ENCODE results near the gene DLAT. TPM values are rescaled to one million over a fixed set of nuclear protein-coding genes. Genes with fewer than 3 reads are reported as not detected.

Gene DLAT
- total RNA-seq, 1 donor from 2014 or later: 21.3 TPM

DNA sequence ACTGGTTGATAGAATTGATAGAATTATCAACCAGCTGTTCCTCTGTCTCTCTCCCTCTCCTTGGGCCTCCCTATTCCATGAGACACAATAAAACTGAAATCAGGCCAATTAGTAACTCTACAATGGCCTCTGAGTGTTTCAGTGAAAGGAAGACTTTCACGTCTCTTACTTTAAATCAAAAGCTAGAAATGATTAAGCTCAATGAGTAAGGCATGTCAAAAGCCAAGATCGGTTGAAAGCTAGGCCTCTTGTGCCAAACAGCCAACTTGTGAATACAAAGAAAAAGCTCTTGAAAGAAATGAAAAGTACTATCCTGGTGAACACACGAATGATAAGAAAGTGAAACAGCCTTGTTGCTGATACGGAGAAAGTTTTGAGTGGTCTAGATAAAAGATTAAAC is 32.0 kb downstream of the DLAT start:
- Histone ChIP-seq H3K36me3 (peaks cover 44 to 51% of the 10 kb centered on the region in 2 donors), H3K27me3 (no peaks in the 10 kb centered on the region), H3K27ac (no peak overlapping the region), H3K4me1 (no peaks in the 10 kb centered on the region), H3K4me3 (no peak overlapping the region), H3K9me3 (no peaks in the 10 kb centered on the region)
- no peak for TF ChIP-seq CTCF (IDR thresholded peaks at IDR 0.05)
- intact Hi-C loops (cut with DNase I): no loop called here
- DNase-seq (ENCODE audit: low spot score in 2 of 2): no peak

GRCh38 chr11:112058103-112058502 is 32.9 kb downstream of the DLAT start:
- TF ChIP-seq CTCF (IDR thresholded peaks at IDR 0.05): no peak
- H3K4me3 ChIP-seq: no peak overlapping the region
- intact Hi-C loops (cut with DNase I): no loop called here
- no peak for DNase-seq (ENCODE audit: low spot score in 2 of 2)
- H3K4me1 ChIP-seq: no peaks in the 10 kb centered on the region
- no peaks in the 10 kb centered on the region for H3K27me3 ChIP-seq
- H3K9me3 ChIP-seq: no peaks in the 10 kb centered on the region
- peaks cover 44 to 51% of the 10 kb centered on the region in 2 donors for H3K36me3 ChIP-seq
- no peak overlapping the region for H3K27ac ChIP-seq

- TF ChIP-seq CTCF (IDR thresholded peaks at IDR 0.05): no peak
- intact Hi-C loops (cut with DNase I): no loop called here
- no peaks in the 10 kb centered on the region for H3K9me3 ChIP-seq
- no peak overlapping the region for H3K27ac ChIP-seq
- no peak for DNase-seq (ENCODE audit: low spot score in 2 of 2)
- no peaks in the 10 kb centered on the region for H3K27me3 ChIP-seq
- H3K36me3 ChIP-seq: peaks cover 29 to 49% of the 10 kb centered on the region in 2 donors
- H3K4me1 ChIP-seq: no peaks in the 10 kb centered on the region
- no peak overlapping the region for H3K4me3 ChIP-seq
These were observed 37.7 kb downstream of the DLAT start for GRCh38 chr11:112062923-112063322.

- Histone ChIP-seq H3K9me3 (no peaks in the 10 kb centered on the region), H3K27ac (peak within 1 kb of the TSS; percentile 87 to 92), H3K4me1 (peaks cover 0 to 6% of the 10 kb centered on the region in 2 donors), H3K4me3 (peak within 1 kb of the TSS; percentile 78 to 82), H3K27me3 (no peaks in the 10 kb centered on the region), H3K36me3 (peaks cover 19 to 33% of the 10 kb centered on the region in 2 donors)
- TF ChIP-seq CTCF (IDR thresholded peaks at IDR 0.05): peak in 1 of 3 experiments; percentile 6
- intact Hi-C loops (cut with DNase I): loop anchor here (1.0 to 10.0 kb wide), 5 partner anchors 12 to 1241 kb away; partner anchors contain the start of genes ALG9, SDHD, TIMM8B and TTC12
- DNase-seq (ENCODE audit: low spot score in 2 of 2): peak; percentile 26 to 91
These were observed 49.0 kb downstream of the DLAT start, which contains the start of the genes NKAPD1 and PIH1D2 for GRCh38 chr11:112073941-112074811. NKAPD1 (plus strand) TSS chr11:112074299; CDS start chr11:112075575, 1,276 bp downstream. PIH1D2 (minus strand) TSS chr11:112074017; CDS start chr11:112073174, 843 bp downstream.

DNA sequence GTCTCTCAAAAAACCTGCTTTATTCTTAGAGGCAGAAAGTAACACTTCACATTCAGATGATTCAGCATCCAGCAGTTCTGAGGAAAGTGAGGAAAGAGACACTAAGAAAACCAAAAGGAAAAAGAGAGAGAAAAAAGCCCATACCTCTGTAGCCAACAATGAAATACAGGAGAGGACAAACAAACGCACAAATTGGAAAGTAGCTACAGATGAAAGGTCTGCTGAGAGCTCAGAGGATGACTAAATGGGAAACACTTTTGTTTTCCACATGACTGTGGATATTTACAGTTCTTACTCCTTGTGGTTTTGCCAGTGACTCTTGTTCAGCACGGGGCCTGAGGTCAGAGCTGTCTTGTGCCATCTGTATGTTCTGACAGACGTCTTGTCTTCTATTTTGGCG is 57.5 kb downstream of the DLAT start:
- H3K4me1 ChIP-seq: peaks cover 0 to 11% of the 10 kb centered on the region in 2 donors
- intact Hi-C loops (cut with DNase I): loop anchor here (10.0 kb wide), 1 partner anchor 712 kb away; no protein-coding TSS in a partner anchor
- peaks cover 56 to 68% of the 10 kb centered on the region in 2 donors for H3K36me3 ChIP-seq
- H3K27me3 ChIP-seq: no peaks in the 10 kb centered on the region
- no peak for DNase-seq (ENCODE audit: low spot score in 2 of 2)
- H3K27ac ChIP-seq: no peak overlapping the region
- TF ChIP-seq CTCF (IDR thresholded peaks at IDR 0.05): no peak
- H3K9me3 ChIP-seq: no peaks in the 10 kb centered on the region
- H3K4me3 ChIP-seq: no peak overlapping the region
